ENCODE results near the gene SLC16A3. TPM values are rescaled to one million over a fixed set of nuclear protein-coding genes. Genes with fewer than 3 reads are reported as not detected.

The SLC16A3 gene
- total and polyA plus RNA-seq, 2 of the 8 experiments (the other 6 are each of a cell fraction or from before 2014, with no cell fraction given): 3.8 to 8.7 TPM

DNA sequence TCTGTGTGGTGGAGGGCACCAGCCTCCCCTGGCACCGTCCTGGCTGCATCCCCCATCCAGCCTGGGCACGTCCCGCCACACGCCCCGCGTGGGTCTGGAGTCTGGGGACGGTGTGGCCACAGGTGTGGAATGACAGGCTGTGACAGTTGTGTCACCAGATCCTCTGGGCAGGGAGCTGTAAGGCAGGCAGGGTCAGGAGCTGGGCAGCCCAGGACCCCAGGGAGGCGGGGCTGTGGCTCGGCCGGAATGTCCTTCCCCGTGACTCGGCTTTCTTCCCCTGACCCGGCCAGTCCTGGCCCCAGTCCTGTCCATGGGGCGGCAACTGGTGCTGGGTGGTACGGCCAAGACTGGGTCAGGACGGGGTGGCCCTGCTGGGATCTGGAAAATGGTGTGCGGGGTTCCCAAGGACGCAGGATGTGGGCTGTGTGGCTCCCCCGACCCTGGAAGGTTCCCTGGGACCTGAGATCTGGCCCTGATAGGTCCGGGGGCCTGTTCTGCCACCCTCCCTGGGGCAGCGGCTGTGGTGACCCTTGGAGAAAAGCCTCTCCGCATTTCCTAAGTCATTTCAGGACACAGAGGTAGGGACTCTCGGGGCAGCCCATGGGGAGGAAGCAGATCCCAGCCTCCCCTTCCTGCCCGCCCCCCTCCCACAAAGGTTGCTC is 3.3 kb upstream of the SLC16A3 start:
- Histone ChIP-seq H4K5ac (ENCODE audit: insufficient read length, low read depth, low read length) (no peak overlapping the region), H2BK5ac (ENCODE audit: low read depth, low read length) (peak overlapping the region; percentile 16; the same call in 1 of the 2 replicates), H2BK120ac (replicated peaks; ENCODE audit: low read depth, low read length) (no peak overlapping the region), H3K27me3 (replicated peaks in 1 of 4; ENCODE audit: control insufficient read depth in 3 of 4, extremely low read depth in 1 of 4, insufficient read depth in 3 of 4, low read length in 3 of 4) (peaks cover 25 to 44% (median 40%) of the 10 kb centered on the region in 4 experiments), H2BK15ac (ENCODE audit: low read length) (no peak overlapping the region), H3K9me3 (ENCODE audit: insufficient read depth in 2 of 2, low read depth in 1 of 2, low read length in 1 of 2) (no peaks in the 10 kb centered on the region), H3K79me1 (ENCODE audit: low read depth, low read length) (no peaks in the 10 kb centered on the region; the same call in 1 of the 2 replicates), H3K23ac (ENCODE audit: insufficient read length) (no peak overlapping the region), H3K9ac (replicated peaks in 1 of 4; ENCODE audit: extremely low read depth in 1 of 4, low read depth in 3 of 4, low read length in 3 of 4) (no peak overlapping the region), H3K14ac (ENCODE audit: insufficient read length) (no peak overlapping the region), H3K79me2 (ENCODE audit: control insufficient read depth in 1 of 2, insufficient read depth in 2 of 2, low read length in 2 of 2) (no peaks in the 10 kb centered on the region), H3K23me2 (ENCODE audit: low read depth, low read length) (peaks cover 6% of the 10 kb centered on the region; the same call in 1 of the 2 replicates), H2AK5ac (ENCODE audit: low read depth, low read length) (no peak overlapping the region), H4K91ac (replicated peaks; ENCODE audit: insufficient read length, low read length) (no peak overlapping the region), H3K27ac (ENCODE audit: low read depth, low read length) (no peak overlapping the region), H3K4me1 (replicated peaks in 1 of 4; ENCODE audit: control insufficient read depth in 3 of 4, insufficient read depth in 4 of 4, low read length in 3 of 4) (peaks cover 0 to 11% (median 1%) of the 10 kb centered on the region in 4 experiments; a peak in 2 of 7 replicates), H2AFZ (ENCODE audit: low read length) (no peak overlapping the region), H3K4me3 (ENCODE audit: extremely low read depth in 1 of 4, insufficient read depth in 2 of 4, low read depth in 3 of 4, low read length in 4 of 4) (no peak overlapping the region), H3K36me3 (ENCODE audit: control insufficient read depth in 2 of 4, insufficient read depth in 4 of 4, low read length in 3 of 4) (no peaks in the 10 kb centered on the region; a peak in 1 of 8 replicates), H4K8ac (ENCODE audit: extremely low read depth, insufficient read depth, low read length) (no peak overlapping the region; the same call in 1 of the 2 replicates), H3K4ac (replicated peaks; ENCODE audit: insufficient read length, low read depth, low read length) (no peak overlapping the region), H2BK20ac (ENCODE audit: low read length) (no peak overlapping the region), H3K56ac (replicated peaks; ENCODE audit: insufficient read length, low read depth, low read length) (no peak overlapping the region), H3K4me2 (ENCODE audit: insufficient read depth in 1 of 2, low read depth in 2 of 2, low read length in 2 of 2) (no peak overlapping the region), H3K18ac (ENCODE audit: extremely low read depth, low read length) (no peak overlapping the region), H4K20me1 (replicated peaks in 1 of 2; ENCODE audit: control insufficient read depth in 1 of 2, insufficient read depth in 2 of 2, low read length in 2 of 2) (peaks cover 5 to 14% of the 10 kb centered on the region in 2 experiments), H2BK12ac (ENCODE audit: low read depth, low read length) (no peak overlapping the region)
- ChIA-PET POLR2A (ENCODE audit: partially characterized antibody) (interaction anchor here (0.5 to 1.5 kb wide), 3 partner anchors 11 to 241 kb away, joined by 4 read pairs; no protein-coding TSS in a partner anchor), CTCF (ENCODE audit: partially characterized antibody) (interaction anchor here (0.6 to 1.7 kb wide), 4 partner anchors 10 to 136 kb away, joined by 3 to 6 read pairs (median 4); no protein-coding TSS in a partner anchor)
- FAIRE-seq (no peak), DNase-seq (ENCODE audit: low read depth in 1 of 2, low spot score in 2 of 2) (no peak)
- WGBS, 2 experiments (ENCODE audit: extremely low coverage in 1 of 2, insufficient coverage in 1 of 2, insufficient read length in 1 of 2, insufficient replicate concordance in 2 of 2, low coverage in 1 of 2, low lambda C conversion rate in 2 of 2, missing lambda C conversion rate in 1 of 2): 81% methylated on average over 18 of the region's 24 CpGs; no CpG with 5 or more reads in 1 of the 2 experiments
- no peak for TF ChIP-seq SP2 (IDR thresholded peaks at IDR 0.05; ENCODE audit: low read length)
- TF ChIP-seq PHF8 (conservative IDR thresholded peaks at IDR 0.05; ENCODE audit: low read depth, low read length): no peak
- TF ChIP-seq RAD21 (IDR thresholded peaks at IDR 0.05 in 1 of 2, conservative IDR thresholded peaks at IDR 0.05 in 1 of 2; ENCODE audit: low read depth in 2 of 2, low read length in 2 of 2): no peak
- TF ChIP-seq, protein P1, sequence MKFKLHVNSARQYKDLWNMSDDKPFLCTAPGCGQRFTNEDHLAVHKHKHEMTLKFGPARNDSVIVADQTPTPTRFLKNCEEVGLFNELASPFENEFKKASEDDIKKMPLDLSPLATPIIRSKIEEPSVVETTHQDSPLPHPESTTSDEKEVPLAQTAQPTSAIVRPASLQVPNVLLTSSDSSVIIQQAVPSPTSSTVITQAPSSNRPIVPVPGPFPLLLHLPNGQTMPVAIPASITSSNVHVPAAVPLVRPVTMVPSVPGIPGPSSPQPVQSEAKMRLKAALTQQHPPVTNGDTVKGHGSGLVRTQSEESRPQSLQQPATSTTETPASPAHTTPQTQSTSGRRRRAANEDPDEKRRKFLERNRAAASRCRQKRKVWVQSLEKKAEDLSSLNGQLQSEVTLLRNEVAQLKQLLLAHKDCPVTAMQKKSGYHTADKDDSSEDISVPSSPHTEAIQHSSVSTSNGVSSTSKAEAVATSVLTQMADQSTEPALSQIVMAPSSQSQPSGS (IDR thresholded peaks at IDR 0.05; ENCODE audit: low read length): no peak
- TF ChIP-seq HDAC6 (IDR thresholded peaks at IDR 0.05; ENCODE audit: low read depth, low read length): no peak
- no peak for TF ChIP-seq NANOG (IDR thresholded peaks at IDR 0.05; ENCODE audit: insufficient read depth, low read depth, low read length, poor library complexity, severe bottlenecking)

Data from H1 (cell line).